Spleen (tissue), 7 donors: Measurements from ENCODE around the gene RNF146.

Experiments
- POLR2AphosphoS5 ChIP-seq, 3 donors: sonication (generic); formaldehyde crosslinking; IDR thresholded peaks; one replicate each; pipeline ENCODE4 v1.5.1; 2017; ENCODE audit warnings: antibody characterized with exemption in 3 of 3
- TF ChIP-seq, protein P1 (sequence below), 11 experiments: fragments of 200-600 bp in 7 of 11; fragments of 450-650 bp in 4 of 11; sonication (generic) in 4 of 11; IDR thresholded peaks in 8 of 11; conservative IDR thresholded peaks in 3 of 11; 1 replicate in 7 of 11; 2 replicates in 4 of 11; pipeline versions ENCODE4 v1.4.0 to v1.8.0; 2016 to 2021; ENCODE audit warnings: antibody characterized with exemption in 11 of 11, inconsistent platforms in 4 of 11, mild to moderate bottlenecking in 1 of 11
- donor health status: DM: no; HTN: no; CAD: no; lungs with moderate emphysema.
- donor health status: DM: no; HTN: no; CAD: no.
- donor health status: DM: no; HTN: no; CAD: no.

DNA sequence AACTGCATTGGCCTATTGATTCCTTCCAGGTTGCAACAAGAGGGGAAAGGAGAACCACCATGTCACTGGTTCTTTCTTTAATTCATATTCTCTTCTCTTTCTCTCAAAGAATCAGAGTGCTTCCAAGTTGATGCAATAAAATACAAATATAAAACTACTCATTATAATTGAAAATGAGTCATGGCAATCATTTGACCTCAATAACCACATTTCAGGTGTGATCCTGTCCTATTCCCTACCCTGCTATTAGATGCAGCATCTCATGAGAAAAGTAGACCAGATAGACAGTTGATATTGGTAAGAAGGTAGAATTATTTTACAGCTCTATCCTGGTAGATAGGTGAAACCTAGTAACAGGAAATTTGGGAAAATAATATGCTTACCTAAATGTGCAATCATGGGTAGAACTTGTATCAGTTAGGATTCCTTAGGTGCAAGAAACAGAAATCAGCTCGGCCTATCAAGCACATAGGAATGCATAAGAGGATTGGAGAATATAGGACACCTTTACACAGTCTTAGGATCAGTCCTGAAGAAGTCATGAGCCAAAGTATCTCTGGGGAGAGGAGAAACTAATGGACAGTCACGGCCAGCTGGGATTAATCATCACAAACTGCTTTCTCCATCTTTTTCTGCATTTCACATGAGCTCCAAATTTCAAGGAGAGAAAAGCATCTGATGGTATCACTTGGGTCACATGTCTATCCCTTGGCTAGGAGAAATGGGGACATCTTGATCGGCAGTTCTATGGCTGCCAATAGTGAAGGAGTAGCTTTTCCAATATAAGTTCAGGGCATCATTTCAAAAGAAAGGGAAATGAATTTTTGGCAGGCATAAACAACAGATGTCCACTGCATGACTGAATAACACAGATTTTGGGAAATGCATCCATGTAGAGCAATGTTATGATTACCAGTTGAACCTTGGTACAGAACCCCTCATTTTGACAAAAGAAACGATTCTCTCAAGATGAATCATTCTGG is 19.3 kb upstream of the RNF146 start:
- TF ChIP-seq, protein P1, sequence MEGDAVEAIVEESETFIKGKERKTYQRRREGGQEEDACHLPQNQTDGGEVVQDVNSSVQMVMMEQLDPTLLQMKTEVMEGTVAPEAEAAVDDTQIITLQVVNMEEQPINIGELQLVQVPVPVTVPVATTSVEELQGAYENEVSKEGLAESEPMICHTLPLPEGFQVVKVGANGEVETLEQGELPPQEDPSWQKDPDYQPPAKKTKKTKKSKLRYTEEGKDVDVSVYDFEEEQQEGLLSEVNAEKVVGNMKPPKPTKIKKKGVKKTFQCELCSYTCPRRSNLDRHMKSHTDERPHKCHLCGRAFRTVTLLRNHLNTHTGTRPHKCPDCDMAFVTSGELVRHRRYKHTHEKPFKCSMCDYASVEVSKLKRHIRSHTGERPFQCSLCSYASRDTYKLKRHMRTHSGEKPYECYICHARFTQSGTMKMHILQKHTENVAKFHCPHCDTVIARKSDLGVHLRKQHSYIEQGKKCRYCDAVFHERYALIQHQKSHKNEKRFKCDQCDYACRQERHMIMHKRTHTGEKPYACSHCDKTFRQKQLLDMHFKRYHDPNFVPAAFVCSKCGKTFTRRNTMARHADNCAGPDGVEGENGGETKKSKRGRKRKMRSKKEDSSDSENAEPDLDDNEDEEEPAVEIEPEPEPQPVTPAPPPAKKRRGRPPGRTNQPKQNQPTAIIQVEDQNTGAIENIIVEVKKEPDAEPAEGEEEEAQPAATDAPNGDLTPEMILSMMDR (IDR thresholded peaks at IDR 0.05 in 8 of 11, conservative IDR thresholded peaks at IDR 0.05 in 3 of 11): no peak
- TF ChIP-seq POLR2AphosphoS5 (IDR thresholded peaks at IDR 0.05): no peak
